Measurements from ENCODE around the gene COBLL1. TPM values are rescaled to one million over a fixed set of nuclear protein-coding genes. Genes with fewer than 3 reads are reported as not detected.

The COBLL1 gene
- total and polyA plus RNA-seq, 8 donors = 11.8 to 129 (median 58.3) TPM

DNA sequence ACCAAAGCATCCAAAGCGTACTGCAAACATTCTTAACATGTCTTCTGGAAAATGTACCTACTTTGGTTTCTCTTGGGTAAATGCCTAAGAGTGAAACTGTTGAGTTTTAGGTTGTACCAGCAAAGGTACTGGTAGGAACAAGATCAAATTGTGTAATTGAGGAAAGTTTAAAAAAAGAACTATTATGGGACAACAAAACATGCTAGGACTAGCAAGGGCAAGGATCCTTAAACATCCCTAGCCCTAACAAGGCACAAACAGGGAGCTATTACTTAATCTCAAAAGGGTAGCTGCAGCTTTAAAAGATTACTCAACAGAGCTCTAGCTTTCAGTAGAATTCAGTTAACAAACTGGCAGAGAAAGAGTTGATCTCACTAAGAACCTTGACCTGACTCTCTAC is 164.4 kb downstream of the COBLL1 start:
- Histone ChIP-seq H3K27ac (no peak overlapping the region), H3K4me1 (no peaks in the 10 kb centered on the region), H3K27me3 (no peaks in the 10 kb centered on the region), H3K36me3 (no peaks in the 10 kb centered on the region), H3K9me3 (no peaks in the 10 kb centered on the region), H3K4me3 (no peak overlapping the region)
- TF ChIP-seq POLR2A (IDR thresholded peaks at IDR 0.05) = no peak
- no peak for TF ChIP-seq POLR2AphosphoS5 (IDR thresholded peaks at IDR 0.05)
- TF ChIP-seq, protein P1, sequence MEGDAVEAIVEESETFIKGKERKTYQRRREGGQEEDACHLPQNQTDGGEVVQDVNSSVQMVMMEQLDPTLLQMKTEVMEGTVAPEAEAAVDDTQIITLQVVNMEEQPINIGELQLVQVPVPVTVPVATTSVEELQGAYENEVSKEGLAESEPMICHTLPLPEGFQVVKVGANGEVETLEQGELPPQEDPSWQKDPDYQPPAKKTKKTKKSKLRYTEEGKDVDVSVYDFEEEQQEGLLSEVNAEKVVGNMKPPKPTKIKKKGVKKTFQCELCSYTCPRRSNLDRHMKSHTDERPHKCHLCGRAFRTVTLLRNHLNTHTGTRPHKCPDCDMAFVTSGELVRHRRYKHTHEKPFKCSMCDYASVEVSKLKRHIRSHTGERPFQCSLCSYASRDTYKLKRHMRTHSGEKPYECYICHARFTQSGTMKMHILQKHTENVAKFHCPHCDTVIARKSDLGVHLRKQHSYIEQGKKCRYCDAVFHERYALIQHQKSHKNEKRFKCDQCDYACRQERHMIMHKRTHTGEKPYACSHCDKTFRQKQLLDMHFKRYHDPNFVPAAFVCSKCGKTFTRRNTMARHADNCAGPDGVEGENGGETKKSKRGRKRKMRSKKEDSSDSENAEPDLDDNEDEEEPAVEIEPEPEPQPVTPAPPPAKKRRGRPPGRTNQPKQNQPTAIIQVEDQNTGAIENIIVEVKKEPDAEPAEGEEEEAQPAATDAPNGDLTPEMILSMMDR (IDR thresholded peaks at IDR 0.05) = no peak
- no peak for TF ChIP-seq EP300 (IDR thresholded peaks at IDR 0.05)
- no peak for DNase-seq
- intact Hi-C loops (cut with DNase I; ENCODE audit: low total_unique reads) = no loop called here
- WGBS, 5 donors = 81 to 96% (median 91%) methylated on average over 1 of the region's 1 CpG

DNA sequence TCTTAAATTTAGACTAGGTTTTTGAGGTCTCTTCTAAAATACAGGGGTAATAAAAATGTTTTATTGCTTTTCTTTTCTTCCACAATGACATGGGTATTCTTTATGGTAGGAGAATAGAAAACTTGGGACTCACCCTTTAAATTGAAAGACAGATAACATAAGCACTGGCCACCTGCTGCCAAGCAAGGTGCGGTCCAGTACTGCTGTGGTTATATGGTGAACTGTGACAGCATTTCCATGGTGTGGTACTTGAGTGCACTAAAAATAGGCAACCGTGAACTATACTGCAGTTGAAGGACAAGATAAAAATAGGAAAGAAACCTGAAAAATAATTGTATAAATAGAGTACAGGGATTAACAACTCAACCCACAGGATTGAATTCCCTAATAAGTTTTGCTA is 165.9 kb downstream of the COBLL1 start:
- Histone ChIP-seq H3K36me3 (no peaks in the 10 kb centered on the region), H3K27ac (no peak overlapping the region), H3K4me1 (no peaks in the 10 kb centered on the region), H3K4me3 (no peak overlapping the region), H3K9me3 (no peaks in the 10 kb centered on the region), H3K27me3 (no peaks in the 10 kb centered on the region)
- no peak for TF ChIP-seq POLR2AphosphoS5 (IDR thresholded peaks at IDR 0.05)
- TF ChIP-seq, protein P1 (IDR thresholded peaks at IDR 0.05) = no peak
- intact Hi-C loops (cut with DNase I; ENCODE audit: low total_unique reads) = no loop called here
- no peak for DNase-seq
- WGBS, 5 donors = 86 to 95% (median 89%) methylated on average over 2 of the region's 2 CpGs

DNA sequence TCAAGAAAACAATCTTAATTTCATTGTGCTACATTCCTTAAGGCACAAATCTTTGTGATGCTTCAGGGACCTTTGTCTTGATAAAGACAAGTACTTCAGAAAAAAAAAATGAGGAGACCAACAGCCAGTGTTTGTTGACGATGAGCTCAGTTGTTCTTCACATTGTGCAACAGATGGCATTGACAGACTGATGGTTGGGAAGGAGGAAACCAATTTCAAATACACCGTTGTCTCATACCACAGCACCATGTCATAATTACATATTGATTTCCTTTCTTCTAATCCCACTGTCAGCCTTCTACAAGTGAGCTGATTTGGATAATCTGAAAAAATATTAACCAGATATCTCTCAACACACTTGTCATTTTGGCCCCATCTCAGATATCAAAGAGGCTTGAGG is 166.6 kb downstream of the COBLL1 start:
- intact Hi-C loops (cut with DNase I; ENCODE audit: low total_unique reads) = no loop called here
- no peak overlapping the region for H3K27ac ChIP-seq
- no peaks in the 10 kb centered on the region for H3K36me3 ChIP-seq
- no peaks in the 10 kb centered on the region for H3K9me3 ChIP-seq
- 77 to 89% (median 82%) methylated on average over 2 of the region's 2 CpGs for WGBS, 5 donors
- H3K4me1 ChIP-seq = no peaks in the 10 kb centered on the region
- TF ChIP-seq, protein P1 (IDR thresholded peaks at IDR 0.05) = no peak
- no peak for TF ChIP-seq POLR2AphosphoS5 (IDR thresholded peaks at IDR 0.05)
- no peak for TF ChIP-seq POLR2A (IDR thresholded peaks at IDR 0.05)
- no peak overlapping the region for H3K4me3 ChIP-seq
- no peak for DNase-seq
- no peaks in the 10 kb centered on the region for H3K27me3 ChIP-seq

DNA sequence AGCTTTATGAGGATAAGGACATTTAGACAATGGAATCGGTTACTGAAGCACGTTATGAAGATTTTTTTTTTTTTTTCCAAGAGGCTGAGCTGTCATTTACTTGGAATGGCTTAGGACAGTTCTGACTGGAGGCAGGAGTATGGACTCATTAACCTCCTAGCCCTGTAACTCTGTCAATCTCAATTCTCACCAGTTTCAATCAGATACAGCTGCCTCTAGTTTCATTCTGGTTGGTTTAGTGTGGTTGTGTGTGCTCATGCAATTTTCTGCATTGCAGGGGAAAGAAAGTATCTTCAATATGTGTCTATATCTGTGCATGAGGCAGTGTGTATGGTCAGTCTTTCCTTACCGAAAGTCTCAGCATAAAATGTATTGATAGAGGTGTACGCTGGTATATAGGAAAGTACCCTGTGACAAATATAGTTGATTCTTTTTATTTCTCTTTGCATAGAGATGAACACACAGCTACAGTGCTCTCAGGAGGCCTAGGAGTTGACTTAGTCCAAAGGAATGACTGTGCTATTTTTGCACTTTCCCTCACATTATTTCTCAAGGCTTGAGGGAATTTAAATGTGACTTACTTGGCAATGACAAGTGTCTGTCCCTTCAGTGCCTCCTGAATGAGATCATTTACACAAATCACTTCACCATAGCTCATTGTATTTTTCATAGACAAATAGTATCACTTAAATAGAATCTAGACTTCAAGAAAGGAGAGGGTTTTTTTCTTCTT is 169.8 kb downstream of the COBLL1 start:
- no peaks in the 10 kb centered on the region for H3K36me3 ChIP-seq
- DNase-seq = no peak
- no peaks in the 10 kb centered on the region for H3K27me3 ChIP-seq
- TF ChIP-seq, protein P1 (IDR thresholded peaks at IDR 0.05) = no peak
- TF ChIP-seq EP300 (IDR thresholded peaks at IDR 0.05) (no peak), POLR2AphosphoS5 (IDR thresholded peaks at IDR 0.05) (no peak), POLR2A (IDR thresholded peaks at IDR 0.05) (no peak)
- no peak overlapping the region for H3K4me3 ChIP-seq
- no peak overlapping the region for H3K27ac ChIP-seq
- intact Hi-C loops (cut with DNase I; ENCODE audit: low total_unique reads) = no loop called here
- no peaks in the 10 kb centered on the region for H3K9me3 ChIP-seq
- no peaks in the 10 kb centered on the region for H3K4me1 ChIP-seq
- WGBS, 5 donors = 82 to 91% (median 90%) methylated on average over 4 of the region's 4 CpGs
